Measurements from ENCODE around the gene PRMT2.
"Not testable (repeated sequence)": the region's sequence is repeated elsewhere in the genome, so short reads cannot be mapped to it uniquely, and the experiment has no call there.

The PRMT2 gene

DNA sequence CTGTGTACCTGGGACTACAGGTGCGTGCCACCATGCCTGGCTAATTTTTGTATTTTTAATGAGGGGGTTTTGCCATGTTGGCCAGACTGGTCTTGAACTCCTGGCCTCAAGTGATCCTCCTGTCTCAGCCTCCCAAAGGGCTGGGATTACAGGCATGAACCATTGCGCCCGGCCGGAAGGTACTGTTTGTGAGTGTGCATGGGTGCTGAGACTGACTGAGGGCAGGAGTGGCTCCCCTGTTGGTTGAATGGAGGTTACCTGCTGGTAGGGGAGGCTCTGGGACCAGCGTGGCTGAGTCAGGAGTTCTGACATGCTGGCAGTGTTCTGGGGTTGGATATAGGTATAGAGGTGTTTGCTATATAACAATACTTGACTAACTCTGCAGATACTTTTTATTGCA lies 10.4 kb downstream of the PRMT2 start:
- DNase-seq: no peak

DNA sequence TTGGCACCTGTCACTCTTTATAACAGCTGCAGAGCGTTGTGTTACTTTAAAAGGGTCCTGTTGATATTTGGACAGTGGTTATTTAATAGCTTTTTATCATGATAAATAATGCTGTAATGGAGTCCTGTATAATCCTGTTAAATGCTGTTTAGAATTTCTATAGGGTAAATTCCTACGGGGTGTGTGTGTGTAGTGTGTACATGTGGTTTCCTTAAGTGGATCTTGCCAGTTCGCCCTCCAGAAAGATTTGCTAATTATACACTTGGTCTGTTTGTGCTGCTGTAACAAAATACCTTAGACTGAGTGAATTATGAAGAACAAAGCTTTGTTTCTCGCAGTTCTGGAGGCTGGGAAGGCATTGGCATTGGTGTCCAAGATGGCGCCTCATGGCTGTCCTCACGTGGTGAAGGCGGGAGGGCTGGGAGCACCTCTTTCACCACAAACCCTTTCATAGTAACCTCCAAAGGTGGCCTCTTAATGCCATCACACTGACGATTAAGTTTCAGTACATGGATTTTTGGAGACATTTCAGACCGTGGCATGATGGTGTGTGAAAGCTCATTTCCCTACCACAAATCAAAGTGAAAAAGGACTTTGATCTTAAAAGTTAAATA lies 11.2 kb downstream of the PRMT2 start:
- no peak for DNase-seq

DNA sequence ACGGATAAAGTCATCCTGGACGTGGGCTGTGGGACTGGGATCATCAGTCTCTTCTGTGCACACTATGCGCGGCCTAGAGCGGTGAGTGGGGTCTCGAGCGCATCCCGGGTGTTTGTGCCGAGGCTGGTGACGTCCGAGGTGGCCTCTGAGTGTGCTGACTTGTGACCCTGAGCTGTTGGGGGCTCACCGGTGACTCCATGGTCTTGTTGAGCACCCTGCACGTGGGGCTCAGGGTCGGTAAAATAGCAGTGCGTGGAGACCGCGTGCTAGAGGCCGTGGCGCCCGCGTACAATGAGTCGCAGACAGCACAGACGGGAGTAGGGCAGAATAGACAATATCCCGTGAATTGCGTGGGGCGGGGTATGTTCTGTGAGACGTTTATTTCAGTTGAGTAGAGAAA lies 13.1 kb downstream of the PRMT2 start:
- DNase-seq: no peak

DNA sequence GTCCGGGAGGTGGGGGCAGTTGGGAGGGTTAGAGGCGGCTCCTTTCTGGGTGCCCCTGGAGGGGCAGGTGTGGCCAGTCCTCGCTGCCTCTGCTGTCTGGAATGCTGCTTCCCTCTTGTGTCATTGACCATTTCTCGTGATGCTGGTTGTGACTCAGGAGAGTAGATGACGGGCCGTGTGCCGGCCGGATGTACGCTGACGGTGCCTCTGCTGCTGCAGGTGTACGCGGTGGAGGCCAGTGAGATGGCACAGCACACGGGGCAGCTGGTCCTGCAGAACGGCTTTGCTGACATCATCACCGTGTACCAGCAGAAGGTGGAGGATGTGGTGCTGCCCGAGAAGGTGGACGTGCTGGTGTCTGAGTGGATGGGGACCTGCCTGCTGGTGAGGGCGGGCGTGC lies 13.9 kb downstream of the PRMT2 start:
- no peak for DNase-seq

DNA sequence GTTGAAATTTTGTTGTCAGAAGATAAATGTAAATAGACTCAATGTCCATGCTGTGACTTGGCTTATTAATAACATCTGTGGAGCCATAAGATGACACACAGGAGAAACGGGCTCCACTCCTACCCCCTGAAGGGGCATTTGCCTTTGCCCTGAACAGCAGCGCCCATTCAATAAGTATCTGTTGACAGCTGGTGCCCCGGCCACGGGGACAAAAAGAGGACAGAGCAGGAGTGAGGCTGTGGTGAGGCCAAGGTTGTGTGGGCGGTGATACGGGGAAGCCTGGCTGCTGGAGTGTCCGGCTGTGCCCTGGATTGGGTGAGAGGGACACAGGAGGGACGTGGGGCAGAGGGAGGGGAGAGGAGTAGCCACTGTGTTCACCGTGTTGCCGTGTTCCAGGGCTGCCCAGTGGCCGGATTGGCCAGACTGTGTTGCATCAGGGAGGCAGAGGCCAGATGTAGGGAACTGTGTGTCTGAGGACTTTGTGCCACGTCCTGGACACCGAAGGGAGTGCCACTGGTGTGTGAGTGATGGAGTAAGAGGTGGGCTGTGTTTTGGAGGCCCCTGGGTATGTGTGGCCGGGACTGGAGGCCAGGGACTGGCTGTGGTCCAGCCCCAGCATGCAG lies 15.1 kb downstream of the PRMT2 start:
- no peak for DNase-seq

DNA sequence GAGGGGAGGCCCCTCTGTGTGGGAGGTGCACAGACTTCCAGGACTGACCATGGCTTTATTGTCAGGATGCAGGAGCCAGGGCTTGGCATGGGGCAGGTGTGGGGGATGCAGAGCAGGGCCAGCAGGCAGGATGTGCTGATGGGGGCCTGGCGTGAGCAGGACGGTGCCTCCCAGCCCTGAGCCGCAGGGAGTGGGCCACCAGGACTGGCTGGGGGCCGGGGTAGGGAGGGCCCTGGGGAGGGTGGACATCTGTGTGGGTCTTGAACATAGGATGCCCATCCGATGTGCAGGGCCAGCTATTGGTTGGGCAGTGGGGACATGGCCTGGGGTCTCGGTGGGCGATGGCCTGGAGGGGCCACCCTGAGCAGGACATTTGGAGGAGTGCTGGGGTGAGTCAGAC lies 15.6 kb downstream of the PRMT2 start:
- DNase-seq: no peak

DNA sequence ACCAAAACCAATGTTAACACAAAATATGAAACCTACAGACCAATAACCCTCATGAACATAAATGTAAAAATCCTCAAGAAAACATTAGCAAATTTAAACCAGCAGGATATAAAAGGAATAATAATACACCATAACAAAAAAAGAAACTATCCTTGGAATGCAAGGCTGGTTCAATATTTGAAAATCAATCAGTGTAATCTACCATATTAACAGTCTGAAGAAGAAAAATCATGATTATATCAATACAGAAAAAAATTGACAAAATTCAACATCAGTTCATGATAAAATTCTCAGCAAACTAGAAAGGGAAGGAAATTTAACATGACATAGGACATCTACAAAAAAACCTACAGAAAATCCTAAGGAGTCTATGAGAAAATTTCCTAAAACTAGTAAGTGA lies 19.8 kb downstream of the PRMT2 start:
- DNase-seq: no peak

DNA sequence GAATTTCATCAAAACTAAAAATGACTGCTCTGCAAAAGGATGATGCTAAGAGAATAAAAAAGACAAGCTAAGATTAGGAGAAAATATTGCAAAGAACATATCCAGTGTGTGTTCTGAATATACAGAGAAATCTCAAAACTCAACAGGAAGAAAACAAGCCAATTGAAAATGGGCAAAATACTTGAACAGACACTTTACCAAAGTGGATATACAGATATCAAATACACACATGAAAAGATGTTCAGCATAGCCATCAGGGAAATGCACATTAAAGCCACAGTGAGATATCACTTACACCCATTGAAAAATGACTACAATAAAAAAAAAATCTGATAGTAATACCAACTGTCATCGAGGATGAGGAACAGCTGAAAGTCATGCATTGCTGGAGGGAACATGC lies 21.3 kb downstream of the PRMT2 start:
- no peak for DNase-seq

DNA sequence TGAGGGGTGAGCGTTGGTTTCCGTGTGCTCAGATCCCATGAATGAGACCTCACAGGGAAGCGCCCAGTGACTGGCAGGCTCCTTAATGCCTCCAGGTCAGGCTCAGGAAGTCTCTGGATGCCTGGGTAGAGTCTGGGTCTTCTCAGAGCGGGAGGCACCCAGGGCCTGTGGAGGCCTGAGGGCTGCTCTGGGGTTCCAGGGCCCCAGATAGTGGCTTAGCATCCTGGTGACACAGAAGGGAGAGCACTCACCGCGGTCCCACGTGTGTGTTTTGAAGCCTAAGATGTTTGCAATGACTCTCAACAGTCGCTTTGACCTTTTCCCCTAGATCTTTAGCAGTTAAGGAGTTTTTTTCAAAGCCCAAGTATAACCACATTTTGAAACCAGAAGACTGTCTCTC lies 25.0 kb downstream of the PRMT2 start:
- DNase-seq: no peak

DNA sequence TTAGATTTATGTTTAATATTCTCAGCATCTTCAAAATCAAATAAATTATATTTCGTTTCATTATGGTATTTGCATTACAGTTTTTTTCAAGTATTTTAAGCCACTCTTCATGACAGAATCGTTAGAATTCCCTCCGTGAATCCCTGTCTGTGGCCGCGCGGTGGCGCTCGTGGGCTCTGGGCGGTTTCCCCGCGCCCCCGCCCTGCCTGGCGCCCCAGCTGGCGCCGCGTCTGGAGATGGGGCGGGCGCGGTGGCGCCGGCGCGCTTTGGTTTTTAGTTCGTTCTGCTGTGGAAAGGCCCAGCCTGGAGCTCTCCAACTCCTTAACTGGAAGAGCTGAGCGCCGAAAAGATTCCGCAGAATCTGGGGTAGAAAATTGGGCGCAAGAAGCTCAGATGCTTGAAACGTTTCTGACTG lies 25.7 kb downstream of the PRMT2 start:
- peak; percentile 43 for DNase-seq

DNA sequence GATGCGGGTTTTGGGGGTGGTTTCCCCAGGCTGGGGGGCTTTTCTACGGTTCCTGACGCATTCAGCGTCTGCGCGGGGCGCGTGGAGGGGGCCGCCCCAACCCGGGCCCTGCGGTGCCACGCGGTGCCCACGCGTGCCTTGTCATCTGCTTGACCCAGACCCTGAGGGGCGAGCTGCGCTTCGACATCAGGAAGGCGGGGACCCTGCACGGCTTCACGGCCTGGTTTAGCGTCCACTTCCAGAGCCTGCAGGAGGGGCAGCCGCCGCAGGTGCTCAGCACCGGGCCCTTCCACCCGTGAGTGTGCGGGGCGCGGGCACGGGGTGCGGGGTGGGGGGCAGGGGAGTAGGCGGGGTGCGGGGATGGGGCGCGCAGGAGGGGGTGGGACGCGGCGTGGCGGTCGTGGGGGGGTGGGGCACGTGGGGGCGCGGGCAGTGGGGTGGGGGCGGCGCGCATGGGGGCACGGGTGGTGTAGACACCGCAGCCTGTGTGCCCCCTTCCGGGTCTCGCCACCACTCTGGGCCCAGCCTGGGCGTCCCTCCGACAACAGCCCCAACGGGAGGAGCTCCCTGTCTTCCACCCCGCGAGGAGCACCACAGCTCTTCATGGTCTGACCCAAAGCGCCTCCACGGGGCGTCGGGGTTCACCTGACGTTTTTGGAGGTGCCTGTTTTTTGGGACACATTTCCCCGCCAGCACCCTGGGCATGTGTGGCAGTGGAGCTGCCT lies 26.3 kb downstream of the PRMT2 start:
- peak; percentile 43 for DNase-seq

DNA sequence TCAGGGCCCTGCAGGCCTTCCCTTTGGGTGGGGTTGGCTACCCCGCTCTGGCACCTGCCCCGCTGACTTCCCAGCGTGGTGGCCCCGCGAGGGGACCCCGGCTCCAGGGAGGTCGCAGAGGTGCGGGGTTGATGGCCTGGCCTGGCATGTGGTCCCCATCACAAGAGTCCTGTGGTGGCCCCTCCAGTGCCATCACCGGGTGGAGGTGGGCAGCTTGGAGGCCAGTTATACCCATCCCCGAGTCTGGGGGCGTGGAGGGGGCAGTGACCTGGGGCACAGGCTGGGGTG lies 26.8 kb downstream of the PRMT2 start:
- DNase-seq: no peak

DNA sequence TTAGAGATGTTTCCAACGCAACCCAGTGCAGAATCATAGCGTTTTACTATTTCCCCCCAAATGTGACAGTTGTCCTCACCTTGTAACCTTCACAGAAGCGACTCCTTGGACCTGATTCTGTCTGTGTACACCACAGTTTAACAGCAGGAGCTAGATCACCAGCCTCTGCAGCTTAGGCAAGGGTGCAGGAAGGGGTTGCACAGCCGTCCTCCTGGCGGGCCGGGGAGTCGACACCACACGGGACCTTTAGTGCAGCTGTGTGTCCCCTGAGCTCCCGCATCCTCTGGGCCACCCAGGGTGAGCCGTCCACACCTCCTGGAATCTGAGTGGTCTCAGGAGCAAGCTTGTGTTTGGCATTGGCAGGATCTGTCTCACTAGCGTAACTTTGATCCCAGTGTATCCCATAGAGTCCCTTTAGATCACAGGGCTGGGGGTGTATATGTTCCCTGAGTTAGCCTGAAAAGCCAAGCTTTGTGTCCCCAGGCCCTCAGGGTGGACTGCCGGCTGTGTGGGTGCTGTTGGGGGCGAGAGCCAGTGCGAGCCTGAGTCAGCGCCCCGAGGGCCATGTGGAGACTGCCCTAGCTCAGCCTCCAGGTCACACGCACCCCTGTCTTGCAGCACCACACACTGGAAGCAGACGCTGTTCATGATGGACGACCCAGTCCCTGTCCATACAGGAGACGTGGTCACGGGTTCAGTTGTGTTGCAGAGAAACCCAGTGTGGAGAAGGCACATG lies 27.5 kb downstream of the PRMT2 start:
- DNase-seq: no peak

DNA sequence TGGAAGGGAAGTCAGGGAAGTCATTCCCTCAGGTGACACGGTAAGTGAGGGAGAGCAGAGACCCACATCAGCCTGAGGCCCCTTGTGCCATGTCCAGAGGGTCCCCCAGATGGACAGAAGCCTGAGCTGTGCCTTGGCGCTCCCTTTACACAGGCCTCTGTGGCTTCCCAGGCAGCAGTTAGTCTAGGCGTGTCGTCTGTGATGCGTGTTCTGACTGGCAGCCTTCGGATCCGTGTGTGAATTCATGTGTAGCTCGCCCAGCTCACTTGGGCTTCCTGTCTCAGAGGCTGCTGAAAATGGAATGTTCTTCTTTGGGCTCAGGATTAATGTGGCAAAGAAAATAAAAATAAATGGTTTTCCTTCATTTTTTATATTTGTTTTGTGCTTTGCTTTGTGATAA lies 28.3 kb downstream of the PRMT2 start:
- DNase-seq: no peak

DNA sequence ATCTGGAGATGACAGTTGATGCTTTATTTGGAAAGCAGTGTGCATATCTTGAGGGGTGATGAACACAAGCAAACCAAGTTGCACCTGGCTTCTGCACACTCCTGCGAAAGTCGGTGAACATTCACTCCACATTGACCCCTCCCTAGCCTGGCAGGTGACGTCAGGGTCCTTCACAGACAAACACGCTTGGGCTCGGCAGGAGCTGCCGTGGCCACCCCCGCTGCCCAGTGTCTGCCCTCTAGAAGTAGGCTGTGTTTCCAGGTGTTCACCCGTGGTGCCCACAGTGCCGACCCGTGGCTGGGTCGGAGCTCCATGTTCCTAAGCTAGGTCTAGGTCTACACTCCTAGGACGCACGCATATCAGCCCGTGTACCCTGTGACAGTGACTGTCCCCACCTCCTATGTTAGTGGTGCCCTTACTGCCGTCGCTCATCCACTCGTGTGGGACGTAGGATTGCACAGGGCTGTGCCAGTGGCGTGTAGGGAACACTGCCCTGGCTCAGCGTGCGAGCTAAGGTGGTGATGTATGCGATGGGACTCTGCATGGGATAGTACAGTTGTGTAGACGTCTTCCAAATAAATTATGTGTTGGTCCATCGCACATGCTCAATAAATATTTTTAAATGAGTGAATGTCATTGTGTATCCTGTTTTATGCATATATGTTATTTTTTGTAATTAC lies 29.0 kb downstream of the PRMT2 start:
- DNase-seq: no peak

DNA sequence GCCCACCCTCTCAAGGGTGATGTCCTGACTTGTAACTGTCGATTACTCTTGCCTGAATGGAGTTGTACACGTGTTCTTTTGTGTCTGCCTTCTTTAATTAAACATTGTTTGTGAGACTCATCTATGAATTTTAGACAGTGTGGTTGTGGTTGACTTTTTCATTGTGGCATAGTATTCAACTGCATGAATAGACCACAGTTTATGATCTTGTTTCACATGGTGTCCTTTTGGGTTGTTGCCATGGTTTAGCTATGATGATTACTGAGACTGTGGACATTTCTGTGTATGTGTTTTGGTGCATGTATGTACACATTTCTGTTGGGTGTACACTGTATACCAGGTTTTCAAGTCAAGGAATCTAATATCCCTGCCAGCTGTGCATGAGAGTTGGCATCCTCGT lies 30.1 kb downstream of the PRMT2 start:
- DNase-seq: no peak

DNA sequence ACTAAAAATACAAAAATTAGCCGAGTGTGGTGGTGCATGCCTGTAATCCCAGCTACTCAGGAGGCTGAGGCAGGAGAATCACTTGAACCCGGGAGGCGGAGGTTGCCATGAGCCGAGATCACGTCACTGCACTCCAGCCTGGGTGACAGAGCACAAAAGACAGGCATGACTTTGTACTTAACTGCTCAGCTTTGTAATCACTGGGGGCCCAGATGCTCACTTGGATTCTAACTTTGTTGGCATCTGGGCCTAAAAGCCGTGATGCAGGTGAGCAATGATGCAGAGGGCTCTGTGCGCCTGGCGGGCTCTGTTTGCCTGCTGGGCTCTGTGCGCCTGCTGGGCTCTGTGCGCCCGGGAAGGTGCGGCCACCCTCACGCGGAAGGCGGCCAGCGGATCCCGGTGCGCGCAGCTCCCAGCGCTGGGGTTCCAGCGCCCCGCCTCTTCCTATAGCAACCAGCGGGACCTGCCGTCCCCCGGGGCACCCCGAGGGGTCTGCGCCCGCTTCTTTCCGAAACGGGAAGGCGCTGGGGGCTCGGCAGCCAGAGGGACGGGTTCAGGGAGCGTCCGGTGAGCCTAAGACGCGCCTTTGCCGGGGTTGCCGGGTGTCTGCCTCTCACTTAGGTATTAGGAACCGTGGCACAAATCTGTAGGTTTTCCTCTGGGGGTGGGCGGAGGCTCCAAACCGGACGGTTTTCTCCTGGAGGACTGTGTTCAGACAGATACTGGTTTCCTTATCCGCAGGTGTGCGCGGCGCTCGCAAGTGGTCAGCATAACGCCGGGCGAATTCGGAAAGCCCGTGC lies 31.7 kb downstream of the PRMT2 start:
- DNase-seq: no peak

DNA sequence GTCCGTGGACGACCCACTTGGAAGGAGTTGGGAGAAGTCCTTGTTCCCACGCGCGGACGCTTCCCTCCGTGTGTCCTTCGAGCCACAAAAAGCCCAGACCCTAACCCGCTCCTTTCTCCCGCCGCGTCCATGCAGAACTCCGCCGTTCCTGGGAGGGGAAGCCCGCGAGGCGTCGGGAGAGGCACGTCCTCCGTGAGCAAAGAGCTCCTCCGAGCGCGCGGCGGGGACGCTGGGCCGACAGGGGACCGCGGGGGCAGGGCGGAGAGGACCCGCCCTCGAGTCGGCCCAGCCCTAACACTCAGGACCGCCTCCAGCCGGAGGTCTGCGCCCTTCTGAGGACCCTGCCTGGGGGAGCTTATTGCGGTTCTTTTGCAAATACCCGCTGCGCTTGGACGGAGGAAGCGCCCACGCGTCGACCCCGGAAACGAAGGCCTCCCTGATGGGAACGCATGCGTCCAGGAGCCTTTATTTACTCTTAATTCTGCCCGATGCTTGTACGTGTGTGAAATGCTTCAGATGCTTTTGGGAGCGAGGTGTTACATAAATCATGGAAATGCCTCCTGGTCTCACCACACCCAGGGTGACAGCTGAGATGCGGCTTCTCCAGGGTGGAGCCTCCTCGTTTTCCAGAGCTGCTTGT lies 32.4 kb downstream of the PRMT2 start:
- DNase-seq: no peak

DNA sequence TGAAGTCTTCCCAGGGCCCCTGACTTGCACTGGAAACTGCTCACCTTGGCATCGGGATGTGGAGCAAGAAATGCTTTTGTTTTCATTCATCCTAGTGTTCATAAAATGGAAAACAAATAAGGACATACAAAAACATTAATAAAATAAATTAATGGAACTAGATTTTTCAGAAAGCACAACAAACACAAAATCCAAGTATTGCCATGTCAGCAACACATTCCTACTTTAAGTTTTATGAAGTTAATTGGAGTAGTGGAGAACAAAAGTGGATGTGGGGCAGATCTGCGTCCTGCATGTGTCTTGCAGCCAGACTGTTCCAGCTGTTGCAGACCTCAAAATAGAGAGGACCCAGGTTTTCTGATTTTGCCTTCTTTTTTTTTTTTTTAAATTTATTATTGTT lies 32.9 kb downstream of the PRMT2 start:
- no peak for DNase-seq

DNA sequence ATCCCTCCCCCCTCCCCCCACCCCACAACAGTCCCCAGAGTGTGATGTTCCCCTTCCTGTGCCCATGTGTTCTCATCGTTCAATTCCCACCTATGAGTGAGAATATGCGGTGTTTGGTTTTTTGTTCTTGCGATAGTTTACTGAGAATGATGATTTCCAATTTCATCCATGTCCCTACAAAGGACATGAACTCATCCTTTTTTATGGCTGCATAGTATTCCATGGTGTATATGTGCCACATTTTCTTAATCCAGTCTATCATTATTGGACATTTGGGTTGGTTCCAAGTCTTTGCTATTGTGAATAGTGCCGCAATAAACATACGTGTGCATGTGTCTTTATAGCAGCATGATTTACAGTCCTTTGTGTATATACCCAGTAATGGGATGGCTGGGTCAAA lies 33.4 kb downstream of the PRMT2 start:
- not testable (repeated sequence) for DNase-seq

DNA sequence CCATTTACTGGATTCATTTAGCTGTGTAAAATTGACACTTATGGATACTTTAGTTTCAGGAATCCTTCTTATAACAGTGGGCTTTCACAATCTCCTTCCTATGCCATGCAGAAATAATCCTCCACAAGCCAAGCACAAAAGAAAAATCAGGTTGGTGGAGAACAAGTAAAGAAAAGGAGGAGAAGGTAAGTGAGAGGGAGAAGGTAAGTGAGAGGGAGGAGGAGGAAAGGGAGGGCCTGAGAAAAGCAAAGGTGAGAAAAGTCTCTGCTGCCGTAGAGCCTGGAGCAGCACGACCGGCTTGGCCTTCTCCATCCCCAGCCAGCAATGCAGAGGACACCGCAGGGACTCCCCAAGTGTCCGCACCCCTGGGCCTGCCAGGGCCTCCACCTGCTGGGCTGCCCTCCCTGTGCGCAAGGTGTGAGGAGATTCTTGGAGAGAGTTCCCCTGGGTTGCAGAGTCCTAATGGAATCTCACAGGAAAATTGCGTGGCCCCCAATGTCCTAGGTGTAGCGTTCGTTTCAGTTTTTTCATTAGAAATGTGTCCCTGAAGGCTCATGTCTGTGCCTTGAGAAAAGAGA lies 39.0 kb downstream of the PRMT2 start:
- no peak for DNase-seq

All from effector CD8-positive, alpha-beta T cell (primary cell).